Measurements from ENCODE around the gene COL4A5.

Gene COL4A5

GRCh38 chrX:108420481-108420880 lies 19.2 kb upstream of the COL4A5 start:
- Histone ChIP-seq H3K4me3 (ENCODE audit: low read length) (no peak overlapping the region), H3K36me3 (ENCODE audit: control insufficient read depth, insufficient read depth, low read length) (no peaks in the 10 kb centered on the region), H3K4me1 (ENCODE audit: control insufficient read depth, insufficient read depth, low read length) (no peaks in the 10 kb centered on the region), H3K9ac (ENCODE audit: low read length) (no peak overlapping the region), H3K9me3 (ENCODE audit: control insufficient read depth, low read length) (no peaks in the 10 kb centered on the region), H3K27me3 (ENCODE audit: control insufficient read depth, insufficient read depth, low read length) (no peaks in the 10 kb centered on the region)

- no peaks in the 10 kb centered on the region for H3K4me1 ChIP-seq (ENCODE audit: control insufficient read depth, insufficient read depth, low read length)
- no peaks in the 10 kb centered on the region for H3K36me3 ChIP-seq (ENCODE audit: control insufficient read depth, insufficient read depth, low read length)
- no peak overlapping the region for H3K4me3 ChIP-seq (ENCODE audit: low read length)
- H3K27me3 ChIP-seq (ENCODE audit: control insufficient read depth, insufficient read depth, low read length) = no peaks in the 10 kb centered on the region
- no peak overlapping the region for H3K9ac ChIP-seq (ENCODE audit: low read length)
- no peaks in the 10 kb centered on the region for H3K9me3 ChIP-seq (ENCODE audit: control insufficient read depth, low read length)
Observed at GRCh38 chrX:108426262-108426661, 13.4 kb upstream of the COL4A5 start.

GRCh38 chrX:108435261-108435660 lies 4.4 kb upstream of the COL4A5 start:
- H3K9me3 ChIP-seq (ENCODE audit: control insufficient read depth, low read length) = no peaks in the 10 kb centered on the region
- no peaks in the 10 kb centered on the region for H3K27me3 ChIP-seq (ENCODE audit: control insufficient read depth, insufficient read depth, low read length)
- H3K36me3 ChIP-seq (ENCODE audit: control insufficient read depth, insufficient read depth, low read length) = no peaks in the 10 kb centered on the region
- no peaks in the 10 kb centered on the region for H3K4me1 ChIP-seq (ENCODE audit: control insufficient read depth, insufficient read depth, low read length)
- no peak overlapping the region for H3K9ac ChIP-seq (ENCODE audit: low read length)
- H3K4me3 ChIP-seq (ENCODE audit: low read length) = no peak overlapping the region

GRCh38 chrX:108437349-108438109 lies 2.1 kb upstream of the COL4A5 start:
- H3K9me3 ChIP-seq (ENCODE audit: control insufficient read depth, low read length) = no peaks in the 10 kb centered on the region
- no peaks in the 10 kb centered on the region for H3K4me1 ChIP-seq (ENCODE audit: control insufficient read depth, insufficient read depth, low read length)
- no peaks in the 10 kb centered on the region for H3K36me3 ChIP-seq (ENCODE audit: control insufficient read depth, insufficient read depth, low read length)
- no peak overlapping the region for H3K4me3 ChIP-seq (ENCODE audit: low read length)
- H3K27me3 ChIP-seq (ENCODE audit: control insufficient read depth, insufficient read depth, low read length) = no peaks in the 10 kb centered on the region
- H3K9ac ChIP-seq (ENCODE audit: low read length) = no peak overlapping the region

GRCh38 chrX:108438110-108438623 lies 1.5 kb upstream of the COL4A5 start, which contains the start of gene COL4A6:
Gene COL4A6 (minus strand): TSS chrX:108438422. CDS start chrX:108438196, 226 bp downstream.
- Histone ChIP-seq H3K9me3 (ENCODE audit: control insufficient read depth, low read length) (no peaks in the 10 kb centered on the region), H3K4me3 (ENCODE audit: low read length) (no peak within 1 kb of the TSS), H3K4me1 (ENCODE audit: control insufficient read depth, insufficient read depth, low read length) (no peaks in the 10 kb centered on the region), H3K36me3 (ENCODE audit: control insufficient read depth, insufficient read depth, low read length) (no peaks in the 10 kb centered on the region), H3K27me3 (ENCODE audit: control insufficient read depth, insufficient read depth, low read length) (no peaks in the 10 kb centered on the region), H3K9ac (ENCODE audit: low read length) (no peak within 1 kb of the TSS)

GRCh38 chrX:108439961-108440696 lies 491 bp downstream of the COL4A5 start:
- no peaks in the 10 kb centered on the region for H3K36me3 ChIP-seq (ENCODE audit: control insufficient read depth, insufficient read depth, low read length)
- H3K9ac ChIP-seq (ENCODE audit: low read length) = peak overlapping the region; percentile 61
- no peaks in the 10 kb centered on the region for H3K9me3 ChIP-seq (ENCODE audit: control insufficient read depth, low read length)
- H3K4me3 ChIP-seq (ENCODE audit: low read length) = peak overlapping the region; percentile 22
- H3K4me1 ChIP-seq (ENCODE audit: control insufficient read depth, insufficient read depth, low read length) = no peaks in the 10 kb centered on the region
- H3K27me3 ChIP-seq (ENCODE audit: control insufficient read depth, insufficient read depth, low read length) = no peaks in the 10 kb centered on the region

- no peak overlapping the region for H3K4me3 ChIP-seq (ENCODE audit: low read length)
- H3K4me1 ChIP-seq (ENCODE audit: control insufficient read depth, insufficient read depth, low read length) = no peaks in the 10 kb centered on the region
- H3K9ac ChIP-seq (ENCODE audit: low read length) = no peak overlapping the region
- H3K9me3 ChIP-seq (ENCODE audit: control insufficient read depth, low read length) = no peaks in the 10 kb centered on the region
- no peaks in the 10 kb centered on the region for H3K36me3 ChIP-seq (ENCODE audit: control insufficient read depth, insufficient read depth, low read length)
- H3K27me3 ChIP-seq (ENCODE audit: control insufficient read depth, insufficient read depth, low read length) = no peaks in the 10 kb centered on the region
Observed at GRCh38 chrX:108442901-108443464, 3.3 kb downstream of the COL4A5 start.

GRCh38 chrX:108447303-108447702 lies 7.7 kb downstream of the COL4A5 start:
- no peaks in the 10 kb centered on the region for H3K4me1 ChIP-seq (ENCODE audit: control insufficient read depth, insufficient read depth, low read length)
- no peak overlapping the region for H3K4me3 ChIP-seq (ENCODE audit: low read length)
- H3K9ac ChIP-seq (ENCODE audit: low read length) = no peak overlapping the region
- no peaks in the 10 kb centered on the region for H3K27me3 ChIP-seq (ENCODE audit: control insufficient read depth, insufficient read depth, low read length)
- no peaks in the 10 kb centered on the region for H3K9me3 ChIP-seq (ENCODE audit: control insufficient read depth, low read length)
- no peaks in the 10 kb centered on the region for H3K36me3 ChIP-seq (ENCODE audit: control insufficient read depth, insufficient read depth, low read length)

GRCh38 chrX:108453841-108454240 lies 14.2 kb downstream of the COL4A5 start:
- Histone ChIP-seq H3K27me3 (ENCODE audit: control insufficient read depth, insufficient read depth, low read length) (no peaks in the 10 kb centered on the region), H3K9me3 (ENCODE audit: control insufficient read depth, low read length) (no peaks in the 10 kb centered on the region), H3K4me3 (ENCODE audit: low read length) (no peak overlapping the region), H3K9ac (ENCODE audit: low read length) (no peak overlapping the region), H3K4me1 (ENCODE audit: control insufficient read depth, insufficient read depth, low read length) (no peaks in the 10 kb centered on the region), H3K36me3 (ENCODE audit: control insufficient read depth, insufficient read depth, low read length) (no peaks in the 10 kb centered on the region)

- no peak overlapping the region for H3K9ac ChIP-seq (ENCODE audit: low read length)
- no peaks in the 10 kb centered on the region for H3K9me3 ChIP-seq (ENCODE audit: control insufficient read depth, low read length)
- no peak overlapping the region for H3K4me3 ChIP-seq (ENCODE audit: low read length)
- H3K4me1 ChIP-seq (ENCODE audit: control insufficient read depth, insufficient read depth, low read length) = no peaks in the 10 kb centered on the region
- H3K27me3 ChIP-seq (ENCODE audit: control insufficient read depth, insufficient read depth, low read length) = no peaks in the 10 kb centered on the region
- no peaks in the 10 kb centered on the region for H3K36me3 ChIP-seq (ENCODE audit: control insufficient read depth, insufficient read depth, low read length)
Observed at GRCh38 chrX:108456971-108457477, 17.4 kb downstream of the COL4A5 start.

- no peaks in the 10 kb centered on the region for H3K27me3 ChIP-seq (ENCODE audit: control insufficient read depth, insufficient read depth, low read length)
- no peaks in the 10 kb centered on the region for H3K36me3 ChIP-seq (ENCODE audit: control insufficient read depth, insufficient read depth, low read length)
- H3K4me1 ChIP-seq (ENCODE audit: control insufficient read depth, insufficient read depth, low read length) = no peaks in the 10 kb centered on the region
- no peak overlapping the region for H3K9ac ChIP-seq (ENCODE audit: low read length)
- no peaks in the 10 kb centered on the region for H3K9me3 ChIP-seq (ENCODE audit: control insufficient read depth, low read length)
- no peak overlapping the region for H3K4me3 ChIP-seq (ENCODE audit: low read length)
Observed at GRCh38 chrX:108464604-108465003, 25.0 kb downstream of the COL4A5 start.

- Histone ChIP-seq H3K9ac (ENCODE audit: low read length) (no peak overlapping the region), H3K36me3 (ENCODE audit: control insufficient read depth, insufficient read depth, low read length) (no peaks in the 10 kb centered on the region), H3K4me3 (ENCODE audit: low read length) (no peak overlapping the region), H3K4me1 (ENCODE audit: control insufficient read depth, insufficient read depth, low read length) (no peaks in the 10 kb centered on the region), H3K27me3 (ENCODE audit: control insufficient read depth, insufficient read depth, low read length) (no peaks in the 10 kb centered on the region), H3K9me3 (ENCODE audit: control insufficient read depth, low read length) (no peaks in the 10 kb centered on the region)
Observed at GRCh38 chrX:108468486-108468885, 28.8 kb downstream of the COL4A5 start.

Data from mucosa of stomach (tissue), 1 donor.